PC-9 (cell line): ENCODE measurements around the gene STARD4. TPM values are rescaled to one million over a fixed set of nuclear protein-coding genes. Genes with fewer than 3 reads are reported as not detected.

Experiments used
- BruUV-seq: library from RNA; stranded (reverse); fragments of 400-500 nt; replicated peaks from 2 replicates; lab custom pipeline; 2021; lab: Mats Ljungman, UMichigan
- CTCF ChIA-PET: fragments of 300-600 bp; sonication (Branson Sonifier 250); formaldehyde crosslinking; loops from one replicate; lab custom pipeline; 2022; ENCODE audit warnings: antibody characterized with exemption; lab: Charles Lee
- POLR2A ChIA-PET: fragments of 300-600 bp; sonication (Branson Sonifier 250); formaldehyde crosslinking; loops from one replicate; lab custom pipeline; 2022; ENCODE audit warnings: antibody characterized with exemption; ENCODE audit not compliant: unreplicated experiment; lab: Charles Lee
- DNase-seq, 2 experiments: peaks; one replicate each; pipeline versions ENCODE4 v3.0.0 to v3.0.0-alpha.2; 2015 to 2022; ENCODE audit warnings: mixed read lengths in 1 of 2
- H2AFZ ChIP-seq: fragments of 200-600 bp; sonication (generic); 2 replicates; pipeline ENCODE4 v1.8.1; 2017; ENCODE audit warnings: antibody characterized with exemption
- H3F3A ChIP-seq: fragments of 200-600 bp; sonication (generic); 2 replicates; pipeline ENCODE4 v1.8.1; 2017; ENCODE audit warnings: antibody characterized with exemption, mild to moderate bottlenecking, low read depth; ENCODE audit not compliant: insufficient read depth
- H3K27ac ChIP-seq: fragments of 200-600 bp; sonication (generic); 2 replicates; pipeline ENCODE4 v1.6.1; 2016; ENCODE audit warnings: mixed run types
- H3K27me3 ChIP-seq: fragments of 200-600 bp; sonication (generic); 2 replicates; pipeline ENCODE4 v1.6.1; 2016; ENCODE audit warnings: low read depth, mixed run types; ENCODE audit not compliant: insufficient read depth
- H3K36me3 ChIP-seq: fragments of 200-600 bp; sonication (generic); 2 replicates; pipeline ENCODE4 v1.6.1; 2016; ENCODE audit warnings: low read depth, mixed run types
- H3K4me1 ChIP-seq: fragments of 200-600 bp; sonication (generic); replicated peaks from 2 replicates; pipeline ENCODE4 v1.6.1; 2016; ENCODE audit warnings: mixed run types; ENCODE audit not compliant: insufficient read depth
- H3K4me2 ChIP-seq: fragments of 200-600 bp; sonication (generic); 2 replicates; pipeline ENCODE4 v1.6.1; 2017; ENCODE audit warnings: mixed run types
- H3K4me3 ChIP-seq: fragments of 200-600 bp; sonication (generic); 2 replicates; pipeline ENCODE4 v1.6.1; 2016; ENCODE audit warnings: mixed run types
- H3K79me2 ChIP-seq: fragments of 200-600 bp; sonication (generic); 2 replicates; pipeline ENCODE4 v1.6.1; 2017; ENCODE audit warnings: low read depth, mixed run types
- H3K9me2 ChIP-seq: fragments of 200-600 bp; sonication (generic); 2 replicates; pipeline ENCODE4 v1.8.1; 2017; ENCODE audit warnings: mild to moderate bottlenecking; ENCODE audit not compliant: insufficient read depth
- H3K9me3 ChIP-seq: fragments of 200-600 bp; sonication (generic); 2 replicates; pipeline ENCODE4 v1.8.1; 2016; ENCODE audit warnings: low read depth; ENCODE audit not compliant: insufficient read depth
- H4K20me1 ChIP-seq: fragments of 200-600 bp; sonication (generic); 2 replicates; pipeline ENCODE4 v1.8.1; 2017; ENCODE audit not compliant: insufficient read depth
- EZH2 ChIP-seq: fragments of 200-600 bp; sonication (generic); IDR thresholded peaks from 2 replicates; pipeline ENCODE4 v1.8.0; 2017; ENCODE audit warnings: antibody characterized with exemption, low read depth
- intact Hi-C: fragments of 100-400 bp; cut with micrococcal nuclease; formaldehyde crosslinking; loops from one replicate; pipeline ENCODE4 v1.10.0; 2022; ENCODE audit not compliant: unreplicated experiment
- total RNA-seq: library from RNA; stranded (reverse); gene quantifications from 2 replicates; pipeline ENCODE4 v1.2.3, GENCODE V29; 2021
- TF ChIP-seq, protein P1 (sequence below): fragments of 200-600 bp; sonication (generic); conservative IDR thresholded peaks from 2 replicates; pipeline ENCODE4 v1.6.1; 2017; ENCODE audit warnings: mixed run types, antibody characterized with exemption, mild to moderate bottlenecking, moderate library complexity

STARD4 gene
- total RNA-seq, 1 experiment from 2014 or later = 6.4 TPM

DNA sequence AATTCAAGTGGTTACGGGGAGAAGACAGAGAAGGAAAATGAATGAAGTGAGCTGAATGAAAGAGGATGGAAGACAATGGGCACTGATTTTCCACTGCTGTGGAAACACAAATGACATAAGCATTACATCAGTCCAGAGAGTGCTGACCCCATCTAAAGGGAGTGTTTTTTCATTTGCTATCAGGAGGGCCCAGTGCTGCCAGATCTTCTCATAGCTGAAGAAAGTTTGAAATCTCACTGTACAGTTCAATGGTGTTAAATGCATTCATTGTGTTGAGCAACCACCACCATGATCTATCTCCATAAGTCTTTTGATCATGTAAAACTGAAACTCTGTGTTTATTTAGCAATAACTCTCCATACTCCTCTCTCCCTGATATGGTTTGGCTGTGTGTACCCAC is 41.5 kb upstream of the STARD4 start:
- Histone ChIP-seq H3K9me3 (no peaks in the 10 kb centered on the region), H3K79me2 (no peaks in the 10 kb centered on the region), H2AFZ (0 out of 2 replicates have a peak overlapping the region, but pooled peaks have one; percentile 29), H3K4me2 (no peak overlapping the region), H3K4me1 (no peaks in the 10 kb centered on the region), H3K36me3 (no peaks in the 10 kb centered on the region), H3K27ac (no peak overlapping the region), H3K4me3 (no peak overlapping the region), H3K27me3 (no peaks in the 10 kb centered on the region), H3F3A (no peaks in the 10 kb centered on the region), H4K20me1 (no peaks in the 10 kb centered on the region), H3K9me2 (no peaks in the 10 kb centered on the region)
- no peak for DNase-seq
- ChIA-PET POLR2A (no interaction called here), CTCF (no interaction called here)
- intact Hi-C loops = no loop called here
- BruUV-seq = no TSS peak
- no peak for TF ChIP-seq EZH2
- TF ChIP-seq, protein P1, sequence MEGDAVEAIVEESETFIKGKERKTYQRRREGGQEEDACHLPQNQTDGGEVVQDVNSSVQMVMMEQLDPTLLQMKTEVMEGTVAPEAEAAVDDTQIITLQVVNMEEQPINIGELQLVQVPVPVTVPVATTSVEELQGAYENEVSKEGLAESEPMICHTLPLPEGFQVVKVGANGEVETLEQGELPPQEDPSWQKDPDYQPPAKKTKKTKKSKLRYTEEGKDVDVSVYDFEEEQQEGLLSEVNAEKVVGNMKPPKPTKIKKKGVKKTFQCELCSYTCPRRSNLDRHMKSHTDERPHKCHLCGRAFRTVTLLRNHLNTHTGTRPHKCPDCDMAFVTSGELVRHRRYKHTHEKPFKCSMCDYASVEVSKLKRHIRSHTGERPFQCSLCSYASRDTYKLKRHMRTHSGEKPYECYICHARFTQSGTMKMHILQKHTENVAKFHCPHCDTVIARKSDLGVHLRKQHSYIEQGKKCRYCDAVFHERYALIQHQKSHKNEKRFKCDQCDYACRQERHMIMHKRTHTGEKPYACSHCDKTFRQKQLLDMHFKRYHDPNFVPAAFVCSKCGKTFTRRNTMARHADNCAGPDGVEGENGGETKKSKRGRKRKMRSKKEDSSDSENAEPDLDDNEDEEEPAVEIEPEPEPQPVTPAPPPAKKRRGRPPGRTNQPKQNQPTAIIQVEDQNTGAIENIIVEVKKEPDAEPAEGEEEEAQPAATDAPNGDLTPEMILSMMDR = no peak

DNA sequence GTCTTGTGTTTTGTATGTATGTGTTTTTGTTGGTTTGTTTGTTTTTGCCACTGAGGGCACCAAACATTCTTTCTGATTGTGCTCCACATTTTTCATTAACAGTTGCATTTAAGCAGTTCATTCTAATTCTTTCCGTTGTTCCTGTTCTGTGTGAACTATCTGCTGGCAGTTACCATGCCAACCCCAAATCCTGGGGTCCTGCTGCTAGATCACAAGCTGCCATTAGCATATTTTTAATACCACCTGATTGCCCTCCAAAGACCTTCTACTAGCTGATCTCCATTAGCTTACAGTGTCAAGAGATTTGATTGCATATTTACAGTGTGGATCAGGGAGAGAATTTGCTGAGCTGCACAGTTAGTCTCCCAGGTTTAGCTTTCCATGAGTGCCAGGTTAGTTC is 40.6 kb upstream of the STARD4 start:
- no TSS peak for BruUV-seq
- no peak for DNase-seq
- no peak overlapping the region for H2AFZ ChIP-seq
- CTCF ChIA-PET = no interaction called here
- no peaks in the 10 kb centered on the region for H3F3A ChIP-seq
- no peaks in the 10 kb centered on the region for H3K4me1 ChIP-seq
- no peaks in the 10 kb centered on the region for H3K79me2 ChIP-seq
- no peaks in the 10 kb centered on the region for H4K20me1 ChIP-seq
- no peaks in the 10 kb centered on the region for H3K9me3 ChIP-seq
- no peaks in the 10 kb centered on the region for H3K9me2 ChIP-seq
- H3K36me3 ChIP-seq = no peaks in the 10 kb centered on the region
- POLR2A ChIA-PET = no interaction called here
- H3K4me3 ChIP-seq = no peak overlapping the region
- intact Hi-C loops = no loop called here
- H3K27me3 ChIP-seq = no peaks in the 10 kb centered on the region
- no peak overlapping the region for H3K4me2 ChIP-seq
- TF ChIP-seq, protein P1 = no peak
- no peak for TF ChIP-seq EZH2
- no peak overlapping the region for H3K27ac ChIP-seq

DNA sequence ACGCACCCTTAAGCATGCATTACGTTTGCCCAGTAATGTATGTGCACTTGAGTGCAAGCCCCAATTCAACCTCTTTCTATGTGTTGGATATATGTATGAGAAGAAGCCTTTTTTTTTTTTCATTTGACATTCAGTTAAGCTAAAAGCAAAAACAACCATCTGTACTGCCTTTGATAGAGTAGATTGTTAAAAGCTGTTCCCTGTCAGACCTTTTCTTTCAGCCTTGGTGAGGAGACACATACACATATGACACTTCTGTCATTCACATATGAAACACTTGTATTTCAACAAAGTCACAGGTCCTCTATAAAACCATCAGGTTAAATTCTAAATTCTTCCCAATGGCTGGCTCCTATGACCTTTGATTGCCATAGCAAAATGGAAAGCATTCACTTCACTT is 40.2 kb upstream of the STARD4 start:
- no peaks in the 10 kb centered on the region for H3F3A ChIP-seq
- no peaks in the 10 kb centered on the region for H3K4me1 ChIP-seq
- H3K27me3 ChIP-seq = no peaks in the 10 kb centered on the region
- ChIA-PET POLR2A (no interaction called here), CTCF (no interaction called here)
- no peak overlapping the region for H3K4me2 ChIP-seq
- H3K27ac ChIP-seq = no peak overlapping the region
- intact Hi-C loops = no loop called here
- H3K36me3 ChIP-seq = no peaks in the 10 kb centered on the region
- TF ChIP-seq EZH2 = no peak
- TF ChIP-seq, protein P1 = no peak
- BruUV-seq = no TSS peak
- H2AFZ ChIP-seq = no peak overlapping the region
- no peaks in the 10 kb centered on the region for H3K9me3 ChIP-seq
- H3K4me3 ChIP-seq = no peak overlapping the region
- H3K79me2 ChIP-seq = no peaks in the 10 kb centered on the region
- H4K20me1 ChIP-seq = no peaks in the 10 kb centered on the region
- H3K9me2 ChIP-seq = no peaks in the 10 kb centered on the region
- DNase-seq = no peak
